ENCODE measurements around the gene SLC17A8.

Gene SLC17A8

DNA sequence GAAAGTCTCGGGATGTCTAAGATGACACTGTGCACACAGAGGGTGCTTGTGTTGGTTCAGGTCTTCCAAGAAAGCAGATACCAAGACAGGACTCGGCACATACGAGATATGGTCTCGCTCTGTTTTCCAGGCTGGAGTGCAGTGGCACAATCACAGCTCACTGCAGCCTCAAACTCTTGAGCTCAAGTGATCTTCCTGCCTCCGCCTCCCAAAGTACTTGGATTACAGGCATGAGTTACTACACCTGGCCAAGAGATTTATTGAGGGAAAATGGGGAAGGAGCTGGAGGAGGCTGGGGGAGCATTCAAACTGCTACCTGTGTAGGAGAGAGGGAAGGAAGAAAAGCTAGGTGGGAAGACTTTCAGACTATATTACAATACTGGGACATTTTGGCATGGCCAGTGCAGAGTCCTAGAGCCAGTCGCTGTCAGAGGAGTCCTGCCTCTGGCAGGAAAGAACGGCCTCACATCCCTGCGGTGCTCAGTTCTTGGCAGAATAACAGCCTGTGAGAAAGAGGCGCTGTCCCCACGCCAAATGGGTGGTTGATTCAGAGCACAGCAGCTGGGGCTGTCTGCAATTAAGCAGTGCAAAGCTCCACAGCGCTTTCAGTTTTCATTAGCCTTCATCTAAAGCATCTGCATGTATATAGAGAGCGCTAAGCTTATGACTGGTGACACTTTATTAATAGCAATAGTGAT, 18.3 kb downstream of the SLC17A8 start (continued):
- TF ChIP-seq TSHZ2 (CRISPR knock-in tag; IDR thresholded peaks at IDR 0.05): no peak

- no peak for ATAC-seq
- no peak for TF ChIP-seq ZNF565 (CRISPR knock-in tag; conservative IDR thresholded peaks at IDR 0.05; ENCODE audit: low read depth)
- no peak for TF ChIP-seq TCF4 (CRISPR knock-in tag; IDR thresholded peaks at IDR 0.05; ENCODE audit: borderline replicate concordance)
- TF ChIP-seq PPARA (CRISPR knock-in tag; IDR thresholded peaks at IDR 0.05; ENCODE audit: borderline replicate concordance): no peak
- no peak for TF ChIP-seq OSR1 (CRISPR knock-in tag; IDR thresholded peaks at IDR 0.05)
- TF ChIP-seq PATZ1 (CRISPR knock-in tag; IDR thresholded peaks at IDR 0.05; ENCODE audit: borderline replicate concordance): no peak
- TF ChIP-seq, protein P1, sequence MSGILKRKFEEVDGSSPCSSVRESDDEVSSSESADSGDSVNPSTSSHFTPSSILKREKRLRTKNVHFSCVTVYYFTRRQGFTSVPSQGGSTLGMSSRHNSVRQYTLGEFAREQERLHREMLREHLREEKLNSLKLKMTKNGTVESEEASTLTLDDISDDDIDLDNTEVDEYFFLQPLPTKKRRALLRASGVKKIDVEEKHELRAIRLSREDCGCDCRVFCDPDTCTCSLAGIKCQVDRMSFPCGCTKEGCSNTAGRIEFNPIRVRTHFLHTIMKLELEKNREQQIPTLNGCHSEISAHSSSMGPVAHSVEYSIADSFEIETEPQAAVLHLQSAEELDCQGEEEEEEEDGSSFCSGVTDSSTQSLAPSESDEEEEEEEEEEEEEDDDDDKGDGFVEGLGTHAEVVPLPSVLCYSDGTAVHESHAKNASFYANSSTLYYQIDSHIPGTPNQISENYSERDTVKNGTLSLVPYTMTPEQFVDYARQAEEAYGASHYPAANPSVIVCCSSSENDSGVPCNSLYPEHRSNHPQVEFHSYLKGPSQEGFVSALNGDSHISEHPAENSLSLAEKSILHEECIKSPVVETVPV (CRISPR knock-in tag; IDR thresholded peaks at IDR 0.05): no peak
- TF ChIP-seq ZNF70 (CRISPR knock-in tag; IDR thresholded peaks at IDR 0.05): no peak
- TF ChIP-seq ZFP30 (CRISPR knock-in tag; IDR thresholded peaks at IDR 0.05): no peak
- TF ChIP-seq ESRRG (CRISPR knock-in tag; IDR thresholded peaks at IDR 0.05): no peak
- TF ChIP-seq TSHZ2 (CRISPR knock-in tag; IDR thresholded peaks at IDR 0.05): no peak
- TF ChIP-seq BACH2 (CRISPR knock-in tag; IDR thresholded peaks at IDR 0.05; ENCODE audit: borderline replicate concordance): no peak
- TF ChIP-seq SNAI2 (CRISPR knock-in tag; IDR thresholded peaks at IDR 0.05): no peak
- no peak for TF ChIP-seq CREB5 (CRISPR knock-in tag; IDR thresholded peaks at IDR 0.05; ENCODE audit: low read depth)
- TF ChIP-seq ZNF8 (CRISPR knock-in tag; IDR thresholded peaks at IDR 0.05): no peak
These were observed 19.3 kb downstream of the SLC17A8 start for GRCh38 chr12:100376161-100376560.

DNA sequence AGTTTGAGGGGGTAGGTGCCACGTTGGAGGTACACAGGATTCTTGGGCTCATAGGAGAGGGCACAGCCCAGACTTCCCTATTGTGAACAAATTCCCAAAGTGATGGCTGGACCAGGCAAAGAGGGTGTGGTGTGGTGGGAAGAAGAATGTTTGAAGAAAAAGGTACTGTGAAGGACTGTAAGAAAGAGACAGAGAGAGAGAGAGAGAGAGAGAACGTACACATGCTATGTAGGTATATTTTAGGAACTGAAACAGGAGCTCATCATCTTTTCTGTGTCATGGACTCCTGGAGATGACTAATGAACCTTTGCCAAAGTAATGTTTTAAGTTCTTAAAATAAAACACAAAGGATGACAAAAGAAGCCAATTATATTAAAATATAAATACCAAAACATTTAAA, 24.5 kb downstream of the SLC17A8 start:
- no peak for ATAC-seq
- TF ChIP-seq ZNF8 (CRISPR knock-in tag; IDR thresholded peaks at IDR 0.05) (no peak), PPARA (CRISPR knock-in tag; IDR thresholded peaks at IDR 0.05; ENCODE audit: borderline replicate concordance) (no peak), TSHZ2 (CRISPR knock-in tag; IDR thresholded peaks at IDR 0.05) (no peak), RARB (CRISPR knock-in tag; IDR thresholded peaks at IDR 0.05) (no peak), ARNTL (CRISPR knock-in tag; IDR thresholded peaks at IDR 0.05; ENCODE audit: borderline replicate concordance, low read depth) (no peak), TOX (CRISPR knock-in tag; IDR thresholded peaks at IDR 0.05; ENCODE audit: borderline replicate concordance) (no peak), POU6F1 (CRISPR knock-in tag; IDR thresholded peaks at IDR 0.05; ENCODE audit: borderline replicate concordance, low read depth) (no peak), ZC3H10 (CRISPR knock-in tag; IDR thresholded peaks at IDR 0.05) (no peak), ISL1 (CRISPR knock-in tag; IDR thresholded peaks at IDR 0.05) (no peak), ZNF565 (CRISPR knock-in tag; conservative IDR thresholded peaks at IDR 0.05; ENCODE audit: low read depth) (no peak), OSR1 (CRISPR knock-in tag; IDR thresholded peaks at IDR 0.05) (no peak), ESRRG (CRISPR knock-in tag; IDR thresholded peaks at IDR 0.05) (no peak), CREB5 (CRISPR knock-in tag; IDR thresholded peaks at IDR 0.05; ENCODE audit: low read depth) (no peak)

Measured in SK-N-SH treated with all-trans-retinoic acid at 6 μM for 48 hours (cell line).